Spleen (tissue), 11 donors: ENCODE measurements around the gene KANSL1. TPM values are rescaled to one million over a fixed set of nuclear protein-coding genes. Genes with fewer than 3 reads are reported as not detected.

Experiments used
- DNase-seq: peaks from one replicate; pipeline ENCODE4 v3.0.0-alpha.2; 2020
- H3K27ac ChIP-seq, 8 donors: fragments of 200-600 bp; sonication (generic) in 7 of 8; 1 replicate in 4 of 8; 2 replicates in 4 of 8; pipeline versions ENCODE4 v1.5.0 to v1.8.0; 2016 to 2021; ENCODE audit warnings: inconsistent platforms in 4 of 8, mild to moderate bottlenecking in 4 of 8, moderate library complexity in 1 of 8
- H3K27me3 ChIP-seq, 7 donors: fragments of 200-600 bp; sonication (generic) in 6 of 7; replicated peaks in 1 of 7; 1 replicate in 4 of 7; 2 replicates in 3 of 7; pipeline versions ENCODE4 v1.5.0 to v1.8.0; 2016 to 2021; ENCODE audit warnings: inconsistent platforms in 3 of 7, mild to moderate bottlenecking in 1 of 7
- H3K36me3 ChIP-seq, 6 donors: fragments of 200-600 bp; sonication (generic) in 5 of 6; 1 replicate in 4 of 6; 2 replicates in 2 of 6; pipeline versions ENCODE4 v1.5.0 to v1.8.0; 2016 to 2021; ENCODE audit warnings: inconsistent platforms in 2 of 6
- H3K4me1 ChIP-seq, 6 donors: fragments of 200-600 bp; sonication (generic) in 5 of 6; 1 replicate in 3 of 6; 2 replicates in 3 of 6; pipeline versions ENCODE4 v1.5.0 to v1.8.0; 2016 to 2021; ENCODE audit warnings: inconsistent platforms in 3 of 6
- H3K4me3 ChIP-seq, 8 donors: fragments of 200-600 bp; sonication (generic) in 7 of 8; 1 replicate in 4 of 8; 2 replicates in 4 of 8; pipeline versions ENCODE4 v1.5.0 to v1.8.0; 2016 to 2021; ENCODE audit warnings: inconsistent platforms in 4 of 8, mild to moderate bottlenecking in 4 of 8, moderate library complexity in 2 of 8
- H3K9me3 ChIP-seq, 8 donors: fragments of 200-600 bp; sonication (generic) in 7 of 8; 1 replicate in 4 of 8; 2 replicates in 4 of 8; pipeline versions ENCODE4 v1.5.0 to v1.8.0; 2016 to 2021; ENCODE audit warnings: inconsistent platforms in 4 of 8
- POLR2A ChIP-seq, 3 donors: fragments of 450-650 bp; IDR thresholded peaks; one replicate each; pipeline ENCODE4 v1.5.1; 2017; ENCODE audit warnings: antibody characterized with exemption in 3 of 3, mild to moderate bottlenecking in 1 of 3
- POLR2AphosphoS5 ChIP-seq, 3 donors: sonication (generic); formaldehyde crosslinking; IDR thresholded peaks; one replicate each; pipeline ENCODE4 v1.5.1; 2017; ENCODE audit warnings: antibody characterized with exemption in 3 of 3
- WGBS, 5 donors: extraction: QIAGEN DNeasy Blood & Tissue Kit in 3 of 5; methylation state at CpG; one replicate each; pipeline versions ENCODE4 v1.1.5 to v1.1.7; 2013 to 2018; 5-methylcytosine and 5-hydroxymethylcytosine counted together
- intact Hi-C: fragments of 100-400 bp; cut with DNase I; formaldehyde crosslinking; loops from one replicate; pipeline ENCODE4 v1.15.0; 2023; ENCODE audit warnings: low total_unique reads
- polyA plus RNA-seq, 3 donors: library from polyadenylated mRNA; stranded (reverse); fragments of 200-250 nt; gene quantifications; one replicate each; pipeline ENCODE4 v1.2.1, GENCODE V29; 2013
- total RNA-seq, 7 donors: library from RNA; depleted of rRNA in 3 of 7; stranded (reverse); fragments of >200 nt in 3 of 7; fragmentation: NEBNext Ultra II Directional in 4 of 7; extraction: Animal tissue kit (Norgen Biotek cat#: 25700) in 4 of 7; gene quantifications; one replicate each; pipeline versions ENCODE4 v1.1.0 to v1.2.1, GENCODE V29; 2016 to 2021
- TF ChIP-seq, protein P1 (sequence below), 11 experiments: fragments of 200-600 bp in 7 of 11; fragments of 450-650 bp in 4 of 11; sonication (generic) in 4 of 11; IDR thresholded peaks in 8 of 11; conservative IDR thresholded peaks in 3 of 11; 1 replicate in 7 of 11; 2 replicates in 4 of 11; pipeline versions ENCODE4 v1.4.0 to v1.8.0; 2016 to 2021; ENCODE audit warnings: antibody characterized with exemption in 11 of 11, inconsistent platforms in 4 of 11, mild to moderate bottlenecking in 1 of 11
- donor health status: healthy with polysubstance abuse.
- donor health status: DM: no; HTN: no; CAD: no; lungs with moderate emphysema.
- donor health status: DM: no; HTN: no; CAD: no.
- donor health status: Bipolar disorder and iron deficiency.
- donor health status: healthy.
- donor health status: DM: no; HTN: no; CAD: no.
- donor health status: DM: yes; HTN: yes; CAD: no.

KANSL1 gene
- total and polyA plus RNA-seq, 10 donors: 10.9 to 173 (median 116) TPM

DNA sequence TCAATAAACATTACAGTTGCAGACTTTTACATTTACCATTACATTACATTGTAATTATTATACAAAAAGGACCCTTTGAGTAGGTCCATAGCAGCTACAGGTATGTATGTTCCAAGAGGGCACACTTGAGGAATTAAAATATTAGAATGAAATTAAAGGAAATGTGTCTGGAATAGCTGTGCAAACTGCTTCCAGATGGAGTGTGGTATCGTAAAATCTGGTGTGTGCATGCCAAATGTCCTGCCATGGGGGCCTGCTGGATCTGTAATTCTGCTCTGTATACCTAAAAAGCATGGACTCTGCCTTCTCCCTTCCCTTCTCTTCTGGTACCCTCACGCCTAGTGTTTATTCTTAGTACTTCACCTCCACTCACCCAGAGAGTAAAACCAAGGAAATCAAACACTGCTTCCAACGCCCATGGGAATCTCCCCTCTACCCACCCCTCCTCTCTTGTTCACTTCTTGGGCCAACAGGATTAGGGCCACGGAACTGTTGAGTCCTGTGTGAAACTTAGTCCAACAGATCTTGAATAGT is 155.4 kb downstream of the KANSL1 start:
- no peak overlapping the region for H3K27ac ChIP-seq
- H3K4me3 ChIP-seq: no peak overlapping the region
- H3K4me1 ChIP-seq: peaks cover 0 to 28% (median 0%) of the 10 kb centered on the region in 6 donors
- H3K36me3 ChIP-seq: peaks cover 0 to 100% (median 85%) of the 10 kb centered on the region in 6 donors
- H3K27me3 ChIP-seq: no peaks in the 10 kb centered on the region
- intact Hi-C loops: no loop called here
- WGBS, 5 donors: 86 to 93% (median 88%) methylated on average over 4 of the region's 4 CpGs
- TF ChIP-seq POLR2A (IDR thresholded peaks at IDR 0.05) (no peak), POLR2AphosphoS5 (IDR thresholded peaks at IDR 0.05) (no peak)
- TF ChIP-seq, protein P1, sequence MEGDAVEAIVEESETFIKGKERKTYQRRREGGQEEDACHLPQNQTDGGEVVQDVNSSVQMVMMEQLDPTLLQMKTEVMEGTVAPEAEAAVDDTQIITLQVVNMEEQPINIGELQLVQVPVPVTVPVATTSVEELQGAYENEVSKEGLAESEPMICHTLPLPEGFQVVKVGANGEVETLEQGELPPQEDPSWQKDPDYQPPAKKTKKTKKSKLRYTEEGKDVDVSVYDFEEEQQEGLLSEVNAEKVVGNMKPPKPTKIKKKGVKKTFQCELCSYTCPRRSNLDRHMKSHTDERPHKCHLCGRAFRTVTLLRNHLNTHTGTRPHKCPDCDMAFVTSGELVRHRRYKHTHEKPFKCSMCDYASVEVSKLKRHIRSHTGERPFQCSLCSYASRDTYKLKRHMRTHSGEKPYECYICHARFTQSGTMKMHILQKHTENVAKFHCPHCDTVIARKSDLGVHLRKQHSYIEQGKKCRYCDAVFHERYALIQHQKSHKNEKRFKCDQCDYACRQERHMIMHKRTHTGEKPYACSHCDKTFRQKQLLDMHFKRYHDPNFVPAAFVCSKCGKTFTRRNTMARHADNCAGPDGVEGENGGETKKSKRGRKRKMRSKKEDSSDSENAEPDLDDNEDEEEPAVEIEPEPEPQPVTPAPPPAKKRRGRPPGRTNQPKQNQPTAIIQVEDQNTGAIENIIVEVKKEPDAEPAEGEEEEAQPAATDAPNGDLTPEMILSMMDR (IDR thresholded peaks at IDR 0.05 in 8 of 11, conservative IDR thresholded peaks at IDR 0.05 in 3 of 11): no peak
- DNase-seq: no peak
- H3K9me3 ChIP-seq: no peaks in the 10 kb centered on the region

DNA sequence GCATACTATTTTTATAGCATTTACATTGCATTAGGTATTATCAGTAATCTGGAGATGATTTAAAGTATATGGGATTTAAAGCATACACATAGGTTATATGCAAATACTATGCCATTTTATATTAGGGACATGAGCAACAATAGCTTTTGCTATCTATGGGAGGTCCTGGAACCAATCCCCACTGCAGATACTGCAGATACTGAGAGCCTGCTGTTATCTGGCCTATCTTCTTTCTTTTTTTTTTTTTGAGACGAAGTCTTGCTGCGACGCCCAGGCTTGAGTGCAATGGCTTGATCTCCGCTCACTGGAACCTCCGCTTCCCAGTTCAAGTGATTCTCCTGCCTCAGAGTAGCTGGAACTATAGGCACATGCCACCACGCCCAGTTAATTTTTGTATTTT is 156.7 kb downstream of the KANSL1 start:
- no peaks in the 10 kb centered on the region for H3K9me3 ChIP-seq
- no peaks in the 10 kb centered on the region for H3K27me3 ChIP-seq
- no peak for TF ChIP-seq POLR2A (IDR thresholded peaks at IDR 0.05)
- no peak for TF ChIP-seq POLR2AphosphoS5 (IDR thresholded peaks at IDR 0.05)
- TF ChIP-seq, protein P1 (IDR thresholded peaks at IDR 0.05 in 8 of 11, conservative IDR thresholded peaks at IDR 0.05 in 3 of 11): no peak
- H3K4me3 ChIP-seq: no peak overlapping the region
- no peak for DNase-seq
- intact Hi-C loops: no loop called here
- H3K4me1 ChIP-seq: peaks cover 0 to 28% (median 0%) of the 10 kb centered on the region in 6 donors
- no peak overlapping the region for H3K27ac ChIP-seq
- H3K36me3 ChIP-seq: peaks cover 0 to 100% (median 89%) of the 10 kb centered on the region in 6 donors
- WGBS, 5 donors: 96 to 99% (median 98%) methylated on average over 6 of the region's 6 CpGs

DNA sequence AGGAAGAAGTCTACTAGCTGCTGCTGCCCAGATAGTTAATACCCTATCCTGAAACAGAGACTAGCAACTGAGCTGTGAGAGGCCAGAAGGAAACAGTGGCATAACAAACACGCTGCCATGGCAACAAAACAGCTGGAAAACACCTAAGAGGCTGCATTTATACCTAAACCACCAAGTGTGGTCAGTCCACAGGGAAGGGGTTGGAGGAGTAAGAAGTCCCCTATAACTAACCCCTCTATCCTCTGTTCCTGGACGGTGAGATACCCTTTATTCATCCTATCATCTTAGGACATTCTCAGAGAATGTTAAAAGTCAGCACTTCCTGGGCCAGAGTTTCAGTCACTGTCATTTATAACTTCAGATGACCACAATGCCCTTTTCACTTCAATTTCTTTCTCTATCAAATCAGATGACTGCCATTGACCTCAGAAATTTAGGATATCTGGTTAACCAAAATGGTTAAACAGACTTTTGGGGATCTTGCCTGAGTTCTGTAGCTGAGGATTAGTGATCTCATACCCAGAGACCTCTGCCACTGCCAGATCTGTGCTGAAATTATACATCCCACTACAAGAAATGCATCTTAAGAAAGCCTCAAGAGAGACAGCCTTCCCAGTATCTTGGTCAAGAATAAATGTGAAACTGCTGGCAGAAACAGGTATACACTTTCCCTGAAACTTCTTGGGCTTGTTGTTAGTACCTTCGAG is 158.0 kb downstream of the KANSL1 start:
- intact Hi-C loops: no loop called here
- no peak for DNase-seq
- 75 to 94% (median 88%) methylated on average over 3 of the region's 3 CpGs for WGBS, 5 donors
- H3K27ac ChIP-seq: peak overlapping the region in 1 of 8 donors; percentile 37
- no peaks in the 10 kb centered on the region for H3K9me3 ChIP-seq
- no peak for TF ChIP-seq POLR2A (IDR thresholded peaks at IDR 0.05)
- no peak for TF ChIP-seq POLR2AphosphoS5 (IDR thresholded peaks at IDR 0.05)
- H3K4me1 ChIP-seq: peaks cover 0 to 27% (median 0%) of the 10 kb centered on the region in 6 donors
- peaks cover 4 to 100% (median 99%) of the 10 kb centered on the region in 6 donors for H3K36me3 ChIP-seq
- no peaks in the 10 kb centered on the region for H3K27me3 ChIP-seq
- no peak overlapping the region for H3K4me3 ChIP-seq

DNA sequence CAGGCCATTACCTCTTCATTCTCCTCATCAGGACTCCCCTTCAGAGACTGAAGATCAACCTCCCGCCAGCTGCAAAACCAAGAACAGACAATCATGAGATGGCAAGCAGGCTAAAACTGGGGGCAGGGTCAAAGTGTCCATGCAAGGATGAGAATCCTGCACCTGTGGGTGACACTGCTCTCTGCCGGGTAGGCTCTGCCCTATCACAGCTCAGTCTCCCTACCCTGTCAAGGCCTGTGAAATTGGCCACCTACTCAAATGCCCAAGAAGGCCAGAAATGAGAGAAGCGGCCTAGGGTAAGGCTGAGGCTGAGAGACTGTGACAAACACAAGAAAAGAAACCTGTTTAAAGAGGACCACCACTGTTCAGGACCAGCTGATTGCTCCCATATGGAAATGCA is 159.8 kb downstream of the KANSL1 start:
- DNase-seq: peak; percentile 28
- intact Hi-C loops: no loop called here
- Histone ChIP-seq H3K27ac (no peak overlapping the region), H3K9me3 (no peaks in the 10 kb centered on the region), H3K4me3 (no peak overlapping the region), H3K27me3 (no peaks in the 10 kb centered on the region), H3K36me3 (peaks cover 4 to 100% (median 82%) of the 10 kb centered on the region in 6 donors), H3K4me1 (peaks cover 0 to 25% (median 7%) of the 10 kb centered on the region in 6 donors)
- WGBS, 5 donors: 82 to 97% (median 93%) methylated on average over 3 of the region's 3 CpGs
- TF ChIP-seq POLR2A (IDR thresholded peaks at IDR 0.05) (no peak), POLR2AphosphoS5 (IDR thresholded peaks at IDR 0.05) (no peak)
- TF ChIP-seq, protein P1 (IDR thresholded peaks at IDR 0.05 in 8 of 11, conservative IDR thresholded peaks at IDR 0.05 in 3 of 11): no peak
